IMR-90 (cell line): ENCODE results near the gene NHSL2. TPM values are rescaled to one million over a fixed set of nuclear protein-coding genes. Genes with fewer than 3 reads are reported as not detected.

Source experiments
- ATAC-seq: fragments of 200-7000 bp; cut with Tn5 transposase; 2 replicates; pipeline ENCODE4 v1.9.1; 2020; ENCODE audit warnings: low read depth, mild to moderate bottlenecking, moderate library complexity
- BruUV-seq: library from RNA; stranded (reverse); fragments of 400-500 nt; replicated peaks from 2 replicates; lab custom pipeline; 2021; lab: Mats Ljungman, UMichigan
- CTCF ChIA-PET: fragments of 300-600 bp; formaldehyde crosslinking; extraction: SDS; loops from one replicate; lab custom pipeline; 2021; ENCODE audit warnings: antibody characterized with exemption; lab: Yijun Ruan, JAX
- POLR2A ChIA-PET: fragments of 300-600 bp; sonication (Branson Sonifier 250); formaldehyde crosslinking; loops from one replicate; lab custom pipeline; 2022; ENCODE audit warnings: antibody characterized with exemption; ENCODE audit not compliant: unreplicated experiment; lab: Charles Lee
- DNase-seq: peaks from one replicate; pipeline ENCODE4 v3.0.0; 2013
- H2AFZ ChIP-seq: replicated peaks from 2 replicates; pipeline ENCODE3; 2013; ENCODE audit warnings: low read length, mild to moderate bottlenecking; ENCODE audit not compliant: poor library complexity
- H2AK5ac ChIP-seq: 2 replicates; pipeline ENCODE4 v1.6.1; 2013; ENCODE audit warnings: low read depth, low read length, inconsistent platforms
- H2AK9ac ChIP-seq: replicated peaks from 2 replicates; pipeline ENCODE3; 2013; ENCODE audit warnings: mild to moderate bottlenecking, low read depth, low read length, moderate library complexity; ENCODE audit not compliant: poor library complexity
- H2BK120ac ChIP-seq: 2 replicates; pipeline ENCODE4 v1.6.1; 2013; ENCODE audit warnings: low read depth, low read length, inconsistent platforms
- H2BK15ac ChIP-seq: 3 replicates; pipeline ENCODE4 v1.6.1; 2013; ENCODE audit warnings: low read depth, low read length, inconsistent platforms
- H2BK20ac ChIP-seq: 2 replicates; pipeline ENCODE4 v1.6.1; 2013; ENCODE audit warnings: low read depth, mild to moderate bottlenecking, inconsistent platforms, low read length, moderate library complexity
- H2BK5ac ChIP-seq: 2 replicates; pipeline ENCODE4 v1.6.1; 2013; ENCODE audit warnings: mild to moderate bottlenecking, low read depth, low read length, inconsistent platforms; ENCODE audit not compliant: poor library complexity, severe bottlenecking
- H3K14ac ChIP-seq: replicated peaks from 2 replicates; pipeline ENCODE4 v1.6.1; 2013; ENCODE audit warnings: low read depth, low read length, inconsistent platforms
- H3K18ac ChIP-seq: 2 replicates; pipeline ENCODE4 v1.6.1; 2013; ENCODE audit warnings: low read depth, low read length, control low read depth
- H3K23ac ChIP-seq: 2 replicates; pipeline ENCODE4 v1.6.1; 2013; ENCODE audit warnings: low read depth, low read length, inconsistent platforms
- H3K27ac ChIP-seq: 2 replicates; pipeline ENCODE4 v1.5.1; 2013; ENCODE audit warnings: mild to moderate bottlenecking, control low read depth, low read length; ENCODE audit not compliant: insufficient read depth
- H3K27me3 ChIP-seq: 2 replicates; pipeline ENCODE4 v1.6.1; 2013; ENCODE audit warnings: low read length; ENCODE audit not compliant: control insufficient read depth, insufficient read depth
- H3K36me3 ChIP-seq: 2 replicates; pipeline ENCODE4 v1.6.1; 2013; ENCODE audit warnings: low read length, mixed read lengths; ENCODE audit not compliant: control insufficient read depth, insufficient read depth
- H3K4ac ChIP-seq: 2 replicates; pipeline ENCODE4 v1.6.1; 2013; ENCODE audit warnings: low read depth, low read length, inconsistent platforms
- H3K4me1 ChIP-seq: 2 replicates; pipeline ENCODE4 v1.6.1; 2013; ENCODE audit warnings: low read length, mixed read lengths; ENCODE audit not compliant: control insufficient read depth, insufficient read depth
- H3K4me2 ChIP-seq: 2 replicates; pipeline ENCODE4 v1.6.1; 2013; ENCODE audit warnings: low read depth, mild to moderate bottlenecking, control low read depth, low read length, moderate library complexity
- H3K4me3 ChIP-seq: 2 replicates; pipeline ENCODE4 v1.5.1; 2013; ENCODE audit warnings: low read depth, mild to moderate bottlenecking, control low read depth, low read length, moderate library complexity; ENCODE audit not compliant: insufficient read depth
- H3K56ac ChIP-seq: 2 replicates; pipeline ENCODE4 v1.6.1; 2013; ENCODE audit warnings: low read length, inconsistent platforms; ENCODE audit not compliant: insufficient read depth; ENCODE audit errors: extremely low read depth
- H3K79me1 ChIP-seq, 2 experiments: 2 replicates each; pipeline ENCODE4 v1.6.1; 2013; ENCODE audit warnings: low read length in 2 of 2, inconsistent platforms in 1 of 2, low read depth in 1 of 2
- H3K9ac ChIP-seq: 2 replicates; pipeline ENCODE4 v1.6.1; 2013; ENCODE audit warnings: low read depth, low read length, control low read depth
- H3K9me1 ChIP-seq: 2 replicates; pipeline ENCODE4 v1.6.1; 2013; ENCODE audit warnings: low read length, inconsistent platforms; ENCODE audit not compliant: insufficient read depth
- H3K9me3 ChIP-seq: 2 replicates; pipeline ENCODE4 v1.6.1; 2013; ENCODE audit warnings: low read length; ENCODE audit not compliant: control insufficient read depth, insufficient read depth
- H4K20me1 ChIP-seq: 2 replicates; pipeline ENCODE4 v1.6.1; 2013; ENCODE audit warnings: low read length, inconsistent platforms; ENCODE audit not compliant: insufficient read depth
- H4K5ac ChIP-seq: 2 replicates; pipeline ENCODE4 v1.6.1; 2013; ENCODE audit warnings: mild to moderate bottlenecking, low read depth, low read length, control low read depth
- H4K8ac ChIP-seq, 2 experiments: 2 replicates each; pipeline ENCODE4 v1.6.1; 2013; ENCODE audit warnings: low read depth in 2 of 2, low read length in 2 of 2, control low read depth in 1 of 2, inconsistent platforms in 1 of 2
- H4K91ac ChIP-seq: 2 replicates; pipeline ENCODE4 v1.6.1; 2013; ENCODE audit warnings: low read depth, low read length, inconsistent platforms; ENCODE audit not compliant: insufficient read depth
- BHLHE40 ChIP-seq: fragments of 150-350 bp; IDR thresholded peaks from 2 replicates; pipeline ENCODE4 v1.6.1; 2016; ENCODE audit warnings: mild to moderate bottlenecking, low read depth, low read length
- CEBPB ChIP-seq: IDR thresholded peaks from 2 replicates; pipeline ENCODE4 v1.6.1; 2012; ENCODE audit warnings: low read depth, low read length, improper control_type of control experiment
- FOS ChIP-seq: fragments of 150-350 bp; IDR thresholded peaks from 2 replicates; pipeline ENCODE4 v1.6.1; 2016; ENCODE audit warnings: low read depth, low read length
- MAZ ChIP-seq: IDR thresholded peaks from 2 replicates; pipeline ENCODE4 v1.6.1; 2012; ENCODE audit warnings: low read depth, mild to moderate bottlenecking, low read length, improper control_type of control experiment, moderate library complexity, borderline replicate concordance
- NFE2L2 ChIP-seq: fragments of 150-350 bp; IDR thresholded peaks from 2 replicates; pipeline ENCODE4 v1.6.1; 2016; ENCODE audit warnings: low read depth, mild to moderate bottlenecking, low read length
- RAD21 ChIP-seq: IDR thresholded peaks from 2 replicates; pipeline ENCODE4 v1.6.1; 2012; ENCODE audit warnings: low read length, improper control_type of control experiment
- WGBS, 2 experiments: methylation state at CpG; one replicate each; pipeline versions ENCODE4 v1.1.5 to v1.1.7; 2013; ENCODE audit warnings: missing lambda C conversion rate in 2 of 2; ENCODE audit not compliant: insufficient read length in 1 of 2; ENCODE audit errors: extremely low coverage in 2 of 2; 5-methylcytosine and 5-hydroxymethylcytosine counted together
- dilution Hi-C: fragments of 300-500 bp; cut with HindIII; formaldehyde crosslinking; loops from one replicate; pipeline ENCODE4 v1.14.3; 2018; ENCODE audit warnings: low sequenced_read_pairs; ENCODE audit not compliant: unreplicated experiment
- in situ Hi-C: fragments of 300-500 bp; cut with MboI; formaldehyde crosslinking; loops from 3 replicates; pipeline ENCODE4 v1.14.3; 2019; ENCODE audit warnings: low sequenced_read_pairs, inconsistent platforms, mixed read lengths
- intact Hi-C: fragments of 100-400 bp; cut with micrococcal nuclease; formaldehyde crosslinking; loops from 2 replicates; pipeline ENCODE4 v1.10.0; 2022
- polyA plus RNA-seq, 3 experiments: library from polyadenylated mRNA; depleted of rRNA; stranded (reverse); fragments of >200 nt; gene quantifications; 2 replicates each; pipeline ENCODE4 v1.2.3, GENCODE V29; 2012; ENCODE audit warnings: low replicate concordance in 1 of 3
- total RNA-seq: library from RNA; depleted of rRNA; stranded (reverse); fragments of >200 nt; gene quantifications from 2 replicates; pipeline ENCODE4 v1.2.3, GENCODE V29; 2012

The NHSL2 gene
- total and polyA plus RNA-seq, 2 of the 4 experiments (the other 2 are of a cell fraction) = 0.72 to 0.75 TPM

DNA sequence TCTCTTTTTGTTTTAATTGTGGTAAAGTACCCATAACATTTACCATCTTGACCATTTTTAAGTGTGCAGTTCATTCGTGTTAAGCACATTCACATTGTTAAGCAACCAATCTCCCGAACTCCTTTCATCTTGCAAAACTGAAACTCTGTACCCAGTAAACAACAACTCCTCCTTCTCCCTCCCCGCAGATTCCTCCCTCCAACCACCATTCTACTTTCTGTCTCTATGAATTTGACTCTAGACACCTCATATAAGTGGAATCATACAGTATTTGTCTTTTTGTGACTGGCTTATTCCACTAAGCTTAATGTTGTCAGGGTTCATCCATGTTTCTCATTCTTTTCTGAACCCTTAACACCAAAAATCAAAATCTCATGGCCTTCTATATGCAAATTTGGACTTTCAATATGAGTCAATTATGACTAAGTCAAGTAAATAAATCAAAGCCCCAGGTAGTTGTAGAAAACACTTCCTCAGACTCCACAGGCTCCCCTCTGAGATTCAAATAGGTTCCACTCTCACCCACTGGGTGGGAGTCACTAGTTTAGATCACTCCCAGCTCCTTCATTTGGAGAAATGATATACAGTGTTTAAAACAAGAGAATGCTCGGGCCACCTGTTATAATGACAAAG, 230.8 kb downstream of the NHSL2 start:
- no peaks in the 10 kb centered on the region for H3K4me1 ChIP-seq
- no peak overlapping the region for H3K14ac ChIP-seq
- peaks cover 3% of the 10 kb centered on the region; the same call in 1 of the 2 replicates for H3K9me3 ChIP-seq
- H3K36me3 ChIP-seq = no peaks in the 10 kb centered on the region
- no peak overlapping the region for H3K18ac ChIP-seq
- POLR2A ChIA-PET = no interaction called here
- H3K27me3 ChIP-seq = peaks cover 63% of the 10 kb centered on the region
- no peak overlapping the region for H3K4me3 ChIP-seq
- H4K91ac ChIP-seq = no peak overlapping the region
- CTCF ChIA-PET = no interaction called here
- no peak overlapping the region for H3K4ac ChIP-seq
- no peak overlapping the region for H2AFZ ChIP-seq
- H4K20me1 ChIP-seq = no peaks in the 10 kb centered on the region; the same call in 1 of the 2 replicates
- dilution Hi-C loops = no loop called here
- no peak overlapping the region for H2BK20ac ChIP-seq
- H2BK5ac ChIP-seq = no peak overlapping the region
- intact Hi-C loops = no loop called here
- TF ChIP-seq RAD21 = no peak
- TF ChIP-seq BHLHE40 = no peak
- TF ChIP-seq CEBPB = no peak
- no peak for TF ChIP-seq MAZ
- TF ChIP-seq NFE2L2 = no peak
- TF ChIP-seq FOS = no peak
- H4K5ac ChIP-seq = no peak overlapping the region
- BruUV-seq = no TSS peak
- no peaks in the 10 kb centered on the region for H3K79me1 ChIP-seq
- H3K9me1 ChIP-seq = no peaks in the 10 kb centered on the region
- H2AK9ac ChIP-seq = no peak overlapping the region
- no peak overlapping the region for H3K23ac ChIP-seq
- in situ Hi-C loops = no loop called here
- H4K8ac ChIP-seq = no peak overlapping the region
- DNase-seq (no peak), ATAC-seq (no peak)
- H3K9ac ChIP-seq = no peak overlapping the region
- H2BK120ac ChIP-seq = no peak overlapping the region
- no CpG with 5 or more reads among the region's 4 CpGs for WGBS, 2 experiments
- H3K4me2 ChIP-seq = no peak overlapping the region
- H2BK15ac ChIP-seq = no peak overlapping the region
- no peak overlapping the region for H3K27ac ChIP-seq
- no peak overlapping the region for H3K56ac ChIP-seq
- no peak overlapping the region for H2AK5ac ChIP-seq
